NCI-H2107 (cell line): ENCODE results near the gene DMWD.
"Not testable (repeated sequence)": the region's sequence is repeated elsewhere in the genome, so short reads cannot be mapped to it uniquely, and the experiment has no call there.

Experiments
- DNase-seq: peaks from one replicate; lab custom pipeline; 2025; lab: John Stamatoyannopoulos, UW

The DMWD gene

GRCh38 chr19:45815481-45816216 lies 23.0 kb upstream of the DMWD start:
- no peak for DNase-seq

- no peak for DNase-seq
Measured at GRCh38 chr19:45814851-45815480, 22.3 kb upstream of the DMWD start, which contains the start of gene RSPH6A. Gene RSPH6A, minus strand, starts transcription at chr19:45815308. Its CDS starts 132 bp downstream, at chr19:45815176.

DNA sequence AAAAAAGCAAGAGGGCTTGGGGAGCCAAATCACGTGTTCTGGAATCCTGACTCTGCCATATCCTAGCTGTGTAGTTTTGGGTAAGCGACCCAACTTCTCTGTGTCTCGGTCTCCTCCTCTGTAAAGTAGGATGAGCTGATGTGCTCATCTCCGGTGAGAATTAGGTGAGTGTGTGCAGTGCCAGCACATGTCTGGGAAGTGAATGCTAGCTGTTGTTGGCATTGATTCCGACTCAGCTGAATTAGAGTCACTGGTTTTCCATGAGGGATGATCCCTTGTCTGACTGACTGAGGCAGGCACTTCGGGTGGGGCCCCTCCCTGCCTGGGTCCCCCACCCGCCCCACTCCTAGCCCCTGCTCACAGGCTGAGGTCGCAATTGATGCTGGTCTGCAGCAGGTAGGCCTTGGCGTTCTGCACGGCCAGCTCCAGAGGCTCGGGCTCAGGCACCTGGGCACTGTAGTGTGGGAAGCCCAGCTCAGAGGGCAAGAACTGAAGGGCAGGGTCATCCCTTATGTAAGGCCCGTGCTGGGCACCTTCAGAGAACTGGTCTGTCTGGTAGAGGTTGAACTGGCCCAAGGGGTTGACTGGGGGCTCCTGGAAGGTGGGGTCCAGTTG lies 21.6 kb upstream of the DMWD start:
- no peak for DNase-seq

DNA sequence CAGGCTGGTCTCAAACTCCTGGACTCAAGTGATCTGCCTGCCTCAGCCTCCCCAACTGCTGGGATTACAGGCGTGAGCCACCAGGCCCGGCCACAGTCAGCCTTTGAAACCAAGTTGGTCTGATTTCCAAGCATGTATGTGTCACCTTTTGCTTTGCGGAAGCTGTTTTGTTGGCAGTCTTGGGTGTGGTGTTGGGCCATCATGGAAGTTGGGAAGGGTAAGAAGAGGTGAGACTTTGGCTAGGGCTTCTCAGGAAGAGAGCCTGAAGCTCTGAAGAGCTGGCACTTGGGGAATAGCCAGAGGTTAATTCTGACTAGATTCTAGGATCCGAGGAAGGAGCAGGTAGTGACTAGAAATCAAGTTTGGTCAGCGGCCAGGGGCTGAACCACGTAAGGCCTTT lies 19.7 kb upstream of the DMWD start:
- DNase-seq = no peak

GRCh38 chr19:45809643-45810159 lies 17.1 kb upstream of the DMWD start:
- DNase-seq = peak; percentile 59

DNA sequence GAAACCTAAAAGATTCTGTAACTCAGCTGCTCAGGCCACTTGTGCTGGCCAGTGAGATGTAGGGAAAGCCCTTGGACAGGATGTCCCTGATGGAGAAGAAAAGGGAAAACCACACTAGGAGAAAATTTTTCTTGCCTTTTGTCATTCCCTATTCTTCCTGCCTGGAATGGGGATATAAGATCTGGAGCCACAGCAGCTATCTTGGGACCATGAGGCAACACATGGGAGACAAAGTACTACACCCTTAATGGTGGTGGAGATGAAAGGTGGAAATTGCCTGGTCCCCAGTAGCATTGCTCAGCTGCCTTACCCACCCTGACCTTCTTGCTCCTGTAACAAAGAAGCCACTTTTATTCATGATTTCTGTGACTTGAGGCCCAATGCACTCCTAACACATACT lies 13.1 kb upstream of the DMWD start:
- DNase-seq = no peak

GRCh38 chr19:45804959-45805230 lies 12.2 kb upstream of the DMWD start:
- no peak for DNase-seq

GRCh38 chr19:45804140-45804958 lies 11.7 kb upstream of the DMWD start:
- no peak for DNase-seq

- DNase-seq = no peak
Measured at GRCh38 chr19:45801603-45802175, 9.0 kb upstream of the DMWD start.

GRCh38 chr19:45800070-45800553 lies 7.5 kb upstream of the DMWD start:
- no peak for DNase-seq

DNA sequence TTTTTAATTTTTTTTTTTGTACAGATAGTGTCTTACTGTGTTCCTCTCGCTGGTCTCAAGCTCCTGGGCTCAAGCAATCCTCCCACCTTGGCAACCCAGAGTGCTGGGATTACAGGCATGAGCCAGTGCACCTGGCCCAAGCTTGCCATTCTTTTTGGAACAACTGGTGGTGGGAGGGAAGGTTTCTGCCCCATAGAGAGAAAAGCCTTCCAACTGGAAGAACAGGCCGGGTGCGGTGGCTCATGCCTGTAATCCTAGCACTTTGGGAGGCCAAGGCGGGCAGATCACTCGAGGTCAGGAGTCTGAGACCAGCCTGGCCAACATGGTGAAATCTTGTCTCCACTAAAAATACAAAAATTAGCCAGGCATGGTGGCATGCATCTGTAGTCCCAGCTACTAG lies 6.9 kb upstream of the DMWD start:
- DNase-seq = not testable (repeated sequence)

GRCh38 chr19:45798995-45799517 lies 6.4 kb upstream of the DMWD start:
- DNase-seq = peak; percentile 42

- no peak for DNase-seq
Measured at GRCh38 chr19:45794627-45795026, 2.0 kb upstream of the DMWD start.

GRCh38 chr19:45793876-45794275 lies 1.2 kb upstream of the DMWD start:
- no peak for DNase-seq

- no peak for DNase-seq
Measured at GRCh38 chr19:45793178-45793564, 526 bp upstream of the DMWD start.

DNA sequence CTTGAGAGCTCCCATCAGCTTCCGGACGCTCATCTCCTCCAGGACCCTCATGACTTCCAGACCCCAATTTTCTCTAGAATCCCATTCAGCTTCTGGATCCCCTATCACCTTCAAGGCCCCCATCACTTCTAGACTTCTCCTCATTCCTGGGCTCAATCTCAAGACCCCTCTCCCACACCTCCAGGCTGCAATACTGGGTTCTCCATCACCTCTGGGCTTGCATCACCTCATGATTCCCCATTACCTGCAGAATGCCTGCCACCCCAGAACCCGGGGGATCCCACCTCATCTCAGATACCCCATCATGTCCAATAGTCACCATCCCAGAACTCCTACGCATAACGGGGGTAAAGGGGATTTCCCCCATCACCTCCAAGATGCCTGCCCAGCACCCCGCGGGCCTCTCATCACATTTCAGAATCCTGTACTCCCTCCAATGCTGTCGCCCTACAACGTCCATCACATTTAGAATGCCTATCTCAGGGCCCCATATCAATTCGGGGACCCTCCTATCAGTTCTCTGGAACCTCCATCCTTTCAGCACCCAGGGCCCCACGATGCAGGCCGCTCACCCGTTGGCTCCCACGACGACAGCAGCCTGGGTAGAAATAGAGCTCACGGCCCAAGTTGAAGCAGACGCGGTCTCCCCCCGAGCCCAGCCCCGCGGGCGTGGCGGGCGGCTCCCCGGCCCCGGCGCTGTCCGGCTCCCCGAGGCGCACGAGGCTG lies 738 bp downstream of the DMWD start:
- DNase-seq = no peak

DNA sequence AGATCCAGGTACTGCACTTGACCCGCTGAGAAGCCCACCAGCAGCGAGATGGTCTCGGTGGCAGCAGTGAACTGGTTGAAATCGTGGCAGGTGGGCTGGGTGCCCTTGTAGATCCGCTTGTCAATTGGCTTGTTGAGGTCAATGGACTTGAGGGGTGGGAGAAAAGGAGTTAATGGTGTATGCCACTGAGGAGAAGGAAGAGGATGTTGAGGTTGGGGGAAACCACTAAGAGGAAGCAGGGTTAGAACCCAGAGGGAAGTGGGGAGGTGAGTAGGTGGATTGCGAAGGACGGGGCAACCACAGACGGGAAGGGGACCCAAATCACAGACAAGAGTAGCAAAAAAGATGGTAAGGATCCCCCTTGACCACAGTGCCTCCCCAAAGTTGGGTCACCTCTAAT lies 1.7 kb downstream of the DMWD start:
- no peak for DNase-seq

GRCh38 chr19:45789035-45789786 lies 3.4 kb downstream of the DMWD start:
- no peak for DNase-seq

- DNase-seq = no peak
Measured at GRCh38 chr19:45786533-45786894, 6.1 kb downstream of the DMWD start.

GRCh38 chr19:45785781-45786532 lies 6.7 kb downstream of the DMWD start:
- no peak for DNase-seq
